ENCODE measurements around the gene CPZ.

GRCh38 chr4:8641256-8641655, 48.7 kb downstream of the CPZ start:
- TF ChIP-seq CTCF (optimal IDR thresholded peaks at IDR 0.05 in 1 of 3, IDR thresholded peaks at IDR 0.05 in 1 of 3, conservative IDR thresholded peaks at IDR 0.05 in 1 of 3; ENCODE audit: extremely low read depth in 1 of 3, insufficient read depth in 2 of 3, low read length in 3 of 3) (no peak), EZH2 (IDR thresholded peaks at IDR 0.05; ENCODE audit: low read length) (no peak)
